Measurements from ENCODE around the gene RPL13.

RPL13 gene

GRCh38 chr16:89531821-89532526 lies 28.5 kb upstream of the RPL13 start:
- H3K4me3 ChIP-seq (ENCODE audit: low read depth, low read length) = no peak overlapping the region
- DNase-seq = no peak
- H3K27ac ChIP-seq = no peak overlapping the region
- TF ChIP-seq, protein P1, sequence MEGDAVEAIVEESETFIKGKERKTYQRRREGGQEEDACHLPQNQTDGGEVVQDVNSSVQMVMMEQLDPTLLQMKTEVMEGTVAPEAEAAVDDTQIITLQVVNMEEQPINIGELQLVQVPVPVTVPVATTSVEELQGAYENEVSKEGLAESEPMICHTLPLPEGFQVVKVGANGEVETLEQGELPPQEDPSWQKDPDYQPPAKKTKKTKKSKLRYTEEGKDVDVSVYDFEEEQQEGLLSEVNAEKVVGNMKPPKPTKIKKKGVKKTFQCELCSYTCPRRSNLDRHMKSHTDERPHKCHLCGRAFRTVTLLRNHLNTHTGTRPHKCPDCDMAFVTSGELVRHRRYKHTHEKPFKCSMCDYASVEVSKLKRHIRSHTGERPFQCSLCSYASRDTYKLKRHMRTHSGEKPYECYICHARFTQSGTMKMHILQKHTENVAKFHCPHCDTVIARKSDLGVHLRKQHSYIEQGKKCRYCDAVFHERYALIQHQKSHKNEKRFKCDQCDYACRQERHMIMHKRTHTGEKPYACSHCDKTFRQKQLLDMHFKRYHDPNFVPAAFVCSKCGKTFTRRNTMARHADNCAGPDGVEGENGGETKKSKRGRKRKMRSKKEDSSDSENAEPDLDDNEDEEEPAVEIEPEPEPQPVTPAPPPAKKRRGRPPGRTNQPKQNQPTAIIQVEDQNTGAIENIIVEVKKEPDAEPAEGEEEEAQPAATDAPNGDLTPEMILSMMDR (IDR thresholded peaks at IDR 0.05; ENCODE audit: low read depth, low read length) = no peak
- H3K27me3 ChIP-seq (ENCODE audit: insufficient read depth, low read depth, severe bottlenecking) = no peaks in the 10 kb centered on the region
- peaks cover 5% of the 10 kb centered on the region for H3K36me3 ChIP-seq
- H3K9me3 ChIP-seq (ENCODE audit: severe bottlenecking) = no peaks in the 10 kb centered on the region

DNA sequence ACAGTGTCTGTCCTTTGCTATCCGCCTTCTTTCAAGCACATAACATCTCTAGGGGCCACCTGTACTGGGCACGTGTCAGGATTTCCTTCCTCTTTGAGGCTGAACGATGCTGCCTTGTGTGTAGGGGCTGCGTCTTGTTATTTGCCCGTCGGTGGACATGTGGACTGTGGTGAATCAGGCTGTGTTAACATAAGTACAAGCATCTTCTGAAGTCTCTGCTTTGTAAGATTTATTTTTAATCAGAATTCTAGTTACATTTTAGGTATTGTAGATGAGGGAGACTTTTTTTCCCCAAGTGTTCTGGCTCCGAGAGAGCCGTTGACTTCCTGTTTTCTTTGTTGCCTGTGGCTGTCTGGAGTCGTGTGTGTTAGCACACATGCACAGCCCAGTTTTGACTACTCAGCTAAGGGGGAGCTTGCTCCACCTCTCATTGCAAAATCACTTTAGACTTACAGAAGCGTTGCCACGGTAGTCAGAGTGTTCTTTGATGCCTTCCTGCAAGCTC lies 26.2 kb upstream of the RPL13 start:
- Histone ChIP-seq H3K36me3 (peaks cover 5% of the 10 kb centered on the region; the same call in 1 of the 2 replicates), H3K4me3 (ENCODE audit: low read depth, low read length) (no peak overlapping the region), H3K9me3 (ENCODE audit: severe bottlenecking) (no peaks in the 10 kb centered on the region), H3K27ac (no peak overlapping the region), H3K27me3 (ENCODE audit: insufficient read depth, low read depth, severe bottlenecking) (no peaks in the 10 kb centered on the region)
- no peak for DNase-seq
- TF ChIP-seq, protein P1 (IDR thresholded peaks at IDR 0.05; ENCODE audit: low read depth, low read length) = no peak

- TF ChIP-seq, protein P1 (IDR thresholded peaks at IDR 0.05; ENCODE audit: low read depth, low read length) = no peak
- no peak for DNase-seq
- Histone ChIP-seq H3K27ac (no peak overlapping the region), H3K36me3 (peaks cover 5% of the 10 kb centered on the region; the same call in 1 of the 2 replicates), H3K27me3 (ENCODE audit: insufficient read depth, low read depth, severe bottlenecking) (no peaks in the 10 kb centered on the region), H3K4me3 (ENCODE audit: low read depth, low read length) (no peak overlapping the region), H3K9me3 (ENCODE audit: severe bottlenecking) (no peaks in the 10 kb centered on the region)
Measured at GRCh38 chr16:89536371-89536770, 24.1 kb upstream of the RPL13 start.

DNA sequence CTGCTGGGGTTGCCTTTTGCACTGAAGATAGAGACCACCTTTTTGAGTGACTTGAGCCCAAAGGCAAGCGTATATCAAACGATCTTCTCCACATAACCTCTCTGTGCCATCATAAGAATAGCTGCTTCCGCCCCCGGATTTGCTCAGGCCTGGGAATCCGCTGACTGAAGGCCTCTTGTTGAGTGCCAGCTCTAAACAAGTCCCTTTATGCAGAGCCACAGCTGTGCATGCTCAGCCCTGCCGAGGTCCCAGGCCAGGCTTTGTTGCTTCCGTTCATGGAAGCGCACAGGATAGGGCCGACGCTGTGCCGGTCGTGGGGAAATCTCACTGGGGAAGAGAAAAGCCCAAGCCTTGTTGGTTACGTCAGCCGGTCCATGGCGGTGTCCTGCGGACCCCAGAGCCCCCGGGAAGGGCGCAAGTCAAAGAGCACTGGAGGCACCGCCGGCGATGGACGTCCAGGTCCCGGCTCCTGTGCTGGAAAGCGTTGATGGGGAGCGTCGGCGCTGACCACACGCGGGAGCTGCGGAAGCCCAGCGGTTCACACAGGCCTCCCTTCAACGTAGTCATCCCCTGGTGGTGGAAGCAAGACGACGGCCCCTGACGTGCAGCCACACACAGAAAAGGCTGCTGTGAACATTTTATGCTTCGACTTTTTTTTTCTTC lies 23.5 kb upstream of the RPL13 start:
- Histone ChIP-seq H3K4me3 (ENCODE audit: low read depth, low read length) (no peak overlapping the region), H3K36me3 (peaks cover 5% of the 10 kb centered on the region; the same call in 1 of the 2 replicates), H3K27ac (no peak overlapping the region), H3K9me3 (ENCODE audit: severe bottlenecking) (no peaks in the 10 kb centered on the region), H3K27me3 (ENCODE audit: insufficient read depth, low read depth, severe bottlenecking) (no peaks in the 10 kb centered on the region)
- TF ChIP-seq, protein P1 (IDR thresholded peaks at IDR 0.05; ENCODE audit: low read depth, low read length) = no peak
- no peak for DNase-seq

DNA sequence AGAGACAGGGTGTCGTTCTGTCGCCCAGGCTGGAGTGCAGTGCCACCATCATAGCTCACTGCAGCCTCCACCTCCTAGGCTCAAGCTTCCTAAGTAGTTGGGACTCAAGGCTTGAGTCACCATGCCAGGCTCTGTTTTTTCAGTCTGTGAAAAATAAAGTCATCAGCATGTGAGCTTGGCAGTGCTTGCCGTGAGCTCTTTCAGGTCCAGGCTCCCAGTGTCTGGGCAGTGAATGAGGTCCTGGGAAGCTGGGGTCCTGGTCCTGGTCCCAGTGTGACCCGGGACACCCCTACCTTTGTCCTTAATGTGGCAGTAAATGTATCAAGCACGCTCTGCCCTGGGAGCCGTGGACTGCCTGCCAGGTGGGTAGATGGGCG lies 22.9 kb upstream of the RPL13 start:
- no peak overlapping the region for H3K27ac ChIP-seq
- TF ChIP-seq, protein P1 (IDR thresholded peaks at IDR 0.05; ENCODE audit: low read depth, low read length) = no peak
- no peaks in the 10 kb centered on the region for H3K9me3 ChIP-seq (ENCODE audit: severe bottlenecking)
- H3K4me3 ChIP-seq (ENCODE audit: low read depth, low read length) = no peak overlapping the region
- no peaks in the 10 kb centered on the region for H3K27me3 ChIP-seq (ENCODE audit: insufficient read depth, low read depth, severe bottlenecking)
- peaks cover 5% of the 10 kb centered on the region; the same call in 1 of the 2 replicates for H3K36me3 ChIP-seq
- no peak for DNase-seq
